Panc1 (cell line): ENCODE results near the gene EEF1A2. TPM values are rescaled to one million over a fixed set of nuclear protein-coding genes. Genes with fewer than 3 reads are reported as not detected.
A peak's percentile ranks its signal among the peaks of the same experiment; 100 is the strongest.

ENCODE experiments used
- ATAC-seq: fragments of 200-7000 bp; cut with Tn5 transposase; 2 replicates; pipeline ENCODE4 v1.9.1; 2020; ENCODE audit warnings: mild to moderate bottlenecking, moderate library complexity
- BruUV-seq: library from RNA; stranded (reverse); fragments of 400-500 nt; replicated peaks from 2 replicates; lab custom pipeline; 2021; lab: Mats Ljungman, UMichigan
- CTCF ChIA-PET: fragments of 300-600 bp; sonication (Branson Sonifier 250); formaldehyde crosslinking; loops from one replicate; lab custom pipeline; 2022; ENCODE audit warnings: antibody characterized with exemption; lab: Charles Lee
- POLR2A ChIA-PET: fragments of 300-600 bp; sonication (Branson Sonifier 250); formaldehyde crosslinking; loops from one replicate; lab custom pipeline; 2022; ENCODE audit warnings: antibody characterized with exemption; lab: Charles Lee
- DNase-seq: peaks from one replicate; pipeline ENCODE4 v3.0.0-alpha.2; 2010; ENCODE audit warnings: low read depth, low spot score
- H3K27ac ChIP-seq: 2 replicates; pipeline ENCODE4 v1.5.1; 2011; ENCODE audit warnings: mild to moderate bottlenecking, low read length, inconsistent platforms
- H3K27me3 ChIP-seq: fragments of 200-500 bp; sonication (Bioruptor generic); 2 replicates; pipeline ENCODE4 v1.6.0; 2014; ENCODE audit warnings: low read length, inconsistent platforms; ENCODE audit not compliant: control insufficient read depth, insufficient read depth
- H3K36me3 ChIP-seq: fragments of 200-500 bp; sonication (Bioruptor generic); 2 replicates; pipeline ENCODE4 v1.5.1; 2014; ENCODE audit warnings: inconsistent platforms, mild to moderate bottlenecking, low read length, moderate library complexity; ENCODE audit not compliant: control insufficient read depth, insufficient read depth
- H3K4me1 ChIP-seq: 2 replicates; pipeline ENCODE4 v1.5.1; 2011; ENCODE audit warnings: inconsistent platforms, mild to moderate bottlenecking, low read length, moderate library complexity; ENCODE audit not compliant: control insufficient read depth, insufficient read depth
- H3K4me3 ChIP-seq, 2 experiments: 2 replicates each; pipeline ENCODE4 v1.5.1; 2011 to 2012; ENCODE audit warnings: low read depth in 2 of 2, low read length in 2 of 2, mild to moderate bottlenecking in 2 of 2, inconsistent platforms in 1 of 2, moderate library complexity in 1 of 2
- H3K9me3 ChIP-seq: fragments of 200-500 bp; sonication (Bioruptor generic); 2 replicates; pipeline ENCODE4 v1.5.1; 2014; ENCODE audit warnings: low read depth, mild to moderate bottlenecking, inconsistent platforms, low read length, moderate library complexity; ENCODE audit not compliant: control insufficient read depth, insufficient read depth
- CTCF ChIP-seq: fragments of 450-650 bp; IDR thresholded peaks from 2 replicates; pipeline ENCODE4 v1.5.1; 2017; ENCODE audit warnings: mild to moderate bottlenecking
- POLR2AphosphoS5 ChIP-seq: IDR thresholded peaks from 2 replicates; pipeline ENCODE4 v1.6.1; 2012; ENCODE audit warnings: mild to moderate bottlenecking, low read depth, low read length, moderate library complexity
- SIN3A ChIP-seq: IDR thresholded peaks from 2 replicates; pipeline ENCODE4 v1.6.1; 2012; ENCODE audit warnings: low read depth, mild to moderate bottlenecking, low read length, moderate library complexity, borderline replicate concordance; ENCODE audit not compliant: insufficient read depth
- TCF7L2 ChIP-seq: IDR thresholded peaks from 2 replicates; pipeline ENCODE4 v1.6.1; 2011; ENCODE audit warnings: mild to moderate bottlenecking, low read depth, low read length, inconsistent platforms
- in situ Hi-C: cut with HindIII; loops from 2 replicates; pipeline ENCODE4 v1.10.0; 2016; ENCODE audit warnings: low sequenced_read_pairs, low pct_unique_long_range_greater_than_20kb
- intact Hi-C: fragments of 100-400 bp; cut with micrococcal nuclease; formaldehyde crosslinking; loops from one replicate; pipeline ENCODE4 v1.10.0; 2022; ENCODE audit not compliant: unreplicated experiment
- total RNA-seq: library from RNA; stranded (reverse); gene quantifications from one replicate; pipeline ENCODE4 v1.2.1, GENCODE V29; 2021; ENCODE audit not compliant: unreplicated experiment
- TF ChIP-seq, protein P1 (sequence below), 2 experiments: IDR thresholded peaks; 2 replicates each; pipeline ENCODE4 v1.6.1; 2011 to 2012; ENCODE audit warnings: low read depth in 2 of 2, control low read depth in 1 of 2, low read length in 1 of 2, mild to moderate bottlenecking in 1 of 2, moderate library complexity in 1 of 2; ENCODE audit not compliant: insufficient read depth in 1 of 2

Gene EEF1A2
- total RNA-seq, 1 experiment from 2014 or later: 178 TPM

DNA sequence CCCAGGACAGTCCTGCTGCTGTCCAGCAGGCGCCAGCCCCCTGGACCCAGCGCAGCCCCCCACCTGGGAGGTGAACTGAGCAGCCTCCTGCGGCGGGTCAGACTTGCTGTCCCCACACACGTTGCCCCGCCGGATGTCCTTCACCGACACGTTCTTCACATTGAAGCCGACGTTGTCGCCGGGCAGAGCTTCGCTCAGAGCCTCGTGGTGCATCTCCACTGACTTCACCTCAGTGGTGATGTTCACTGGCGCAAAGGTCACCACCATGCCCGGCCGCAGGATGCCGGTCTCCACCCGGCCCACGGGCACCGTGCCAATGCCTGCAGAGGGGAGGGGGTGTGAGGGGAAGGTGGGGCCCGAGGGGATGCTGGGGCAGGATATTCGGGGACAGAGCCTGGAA, 8.5 kb downstream of the EEF1A2 start:
- no peaks in the 10 kb centered on the region for H3K36me3 ChIP-seq
- ATAC-seq: no peak
- no peaks in the 10 kb centered on the region for H3K9me3 ChIP-seq
- ChIA-PET POLR2A (no interaction called here), CTCF (no interaction called here)
- TF ChIP-seq CTCF (no peak), TCF7L2 (no peak), SIN3A (no peak), POLR2AphosphoS5 (no peak)
- TF ChIP-seq, protein P1, sequence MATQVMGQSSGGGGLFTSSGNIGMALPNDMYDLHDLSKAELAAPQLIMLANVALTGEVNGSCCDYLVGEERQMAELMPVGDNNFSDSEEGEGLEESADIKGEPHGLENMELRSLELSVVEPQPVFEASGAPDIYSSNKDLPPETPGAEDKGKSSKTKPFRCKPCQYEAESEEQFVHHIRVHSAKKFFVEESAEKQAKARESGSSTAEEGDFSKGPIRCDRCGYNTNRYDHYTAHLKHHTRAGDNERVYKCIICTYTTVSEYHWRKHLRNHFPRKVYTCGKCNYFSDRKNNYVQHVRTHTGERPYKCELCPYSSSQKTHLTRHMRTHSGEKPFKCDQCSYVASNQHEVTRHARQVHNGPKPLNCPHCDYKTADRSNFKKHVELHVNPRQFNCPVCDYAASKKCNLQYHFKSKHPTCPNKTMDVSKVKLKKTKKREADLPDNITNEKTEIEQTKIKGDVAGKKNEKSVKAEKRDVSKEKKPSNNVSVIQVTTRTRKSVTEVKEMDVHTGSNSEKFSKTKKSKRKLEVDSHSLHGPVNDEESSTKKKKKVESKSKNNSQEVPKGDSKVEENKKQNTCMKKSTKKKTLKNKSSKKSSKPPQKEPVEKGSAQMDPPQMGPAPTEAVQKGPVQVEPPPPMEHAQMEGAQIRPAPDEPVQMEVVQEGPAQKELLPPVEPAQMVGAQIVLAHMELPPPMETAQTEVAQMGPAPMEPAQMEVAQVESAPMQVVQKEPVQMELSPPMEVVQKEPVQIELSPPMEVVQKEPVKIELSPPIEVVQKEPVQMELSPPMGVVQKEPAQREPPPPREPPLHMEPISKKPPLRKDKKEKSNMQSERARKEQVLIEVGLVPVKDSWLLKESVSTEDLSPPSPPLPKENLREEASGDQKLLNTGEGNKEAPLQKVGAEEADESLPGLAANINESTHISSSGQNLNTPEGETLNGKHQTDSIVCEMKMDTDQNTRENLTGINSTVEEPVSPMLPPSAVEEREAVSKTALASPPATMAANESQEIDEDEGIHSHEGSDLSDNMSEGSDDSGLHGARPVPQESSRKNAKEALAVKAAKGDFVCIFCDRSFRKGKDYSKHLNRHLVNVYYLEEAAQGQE (IDR thresholded peaks at IDR 0.05; ENCODE audit: insufficient read depth in 1 of 2, low read depth in 2 of 2, low read length in 1 of 2): no peak
- no peak for DNase-seq
- BruUV-seq: no TSS peak
- H3K4me3 ChIP-seq: no peak overlapping the region
- no peak overlapping the region for H3K27ac ChIP-seq
- H3K4me1 ChIP-seq: peaks cover 4% of the 10 kb centered on the region
- in situ Hi-C loops (no loop called here), intact Hi-C loops (no loop called here)
- H3K27me3 ChIP-seq: no peaks in the 10 kb centered on the region

DNA sequence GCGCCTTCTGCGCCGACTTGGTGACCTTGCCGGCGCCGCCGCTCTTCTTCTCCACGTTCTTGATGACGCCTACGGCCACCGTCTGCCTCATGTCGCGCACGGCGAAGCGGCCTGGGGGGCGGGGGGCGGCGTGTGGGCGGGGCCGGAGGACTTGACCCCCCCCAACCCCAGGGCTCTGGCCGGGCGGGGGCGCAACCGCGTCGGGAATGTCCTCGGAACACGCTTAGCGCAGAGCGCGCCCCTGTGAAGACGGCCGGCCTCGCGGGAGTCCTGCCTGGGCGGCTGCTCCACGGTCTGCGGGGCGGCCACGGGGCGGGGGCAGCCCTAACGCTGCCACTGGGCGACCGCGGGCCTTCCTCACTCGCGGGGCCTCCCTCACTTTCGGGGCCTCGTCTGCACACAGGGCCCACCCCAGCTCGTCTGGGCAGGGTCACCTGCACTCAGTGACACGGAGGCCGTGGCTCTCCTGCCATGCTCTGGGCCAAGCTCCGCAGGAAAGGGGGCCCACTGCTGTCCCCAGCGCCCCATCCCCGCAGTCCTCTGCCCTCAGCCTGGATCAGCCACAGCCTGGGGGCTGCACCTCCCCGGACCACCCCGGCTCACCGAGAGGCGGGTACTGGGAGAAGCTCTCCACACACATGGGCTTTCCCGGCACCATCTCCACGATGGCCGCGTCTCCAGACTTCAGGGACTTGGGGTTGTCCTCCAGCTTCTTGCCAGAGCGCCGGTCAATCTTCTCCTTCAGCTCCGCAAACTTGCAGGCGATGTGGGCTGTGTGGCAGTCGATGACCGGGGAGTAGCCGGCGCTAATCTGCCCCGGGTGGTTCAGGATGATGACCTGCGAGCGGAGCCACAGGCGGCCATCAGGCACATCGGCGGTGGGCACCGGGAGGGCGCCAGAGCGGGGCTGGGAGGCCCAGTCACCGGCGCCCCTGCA, 10.3 kb downstream of the EEF1A2 start:
- DNase-seq (no peak), ATAC-seq (no peak)
- H3K27ac ChIP-seq: no peak overlapping the region
- no peaks in the 10 kb centered on the region for H3K27me3 ChIP-seq
- CTCF ChIA-PET: no interaction called here
- BruUV-seq: TSS peak; percentile 89
- POLR2A ChIA-PET: no interaction called here
- intact Hi-C loops (no loop called here), in situ Hi-C loops (no loop called here)
- TF ChIP-seq CTCF (no peak), SIN3A (no peak), TCF7L2 (no peak), POLR2AphosphoS5 (no peak)
- TF ChIP-seq, protein P1 (IDR thresholded peaks at IDR 0.05; ENCODE audit: insufficient read depth in 1 of 2, low read depth in 2 of 2, low read length in 1 of 2): no peak
- H3K9me3 ChIP-seq: no peaks in the 10 kb centered on the region
- H3K4me3 ChIP-seq: no peak overlapping the region
- peaks cover 12% of the 10 kb centered on the region for H3K4me1 ChIP-seq
- no peaks in the 10 kb centered on the region for H3K36me3 ChIP-seq
